Effector CD4-positive, alpha-beta T cell (primary cell): ENCODE measurements around the gene EPG5.
"Not testable (repeated sequence)": the region's sequence is repeated elsewhere in the genome, so short reads cannot be mapped to it uniquely, and the experiment has no call there.

Experiments used
- DNase-seq: peaks from one replicate; pipeline ENCODE4 v3.0.0-alpha.2; 2020

Gene EPG5

GRCh38 chr18:45863469-45863868 lies 103.7 kb downstream of the EPG5 start:
- DNase-seq: no peak

- no peak for DNase-seq
These were observed 105.2 kb downstream of the EPG5 start for GRCh38 chr18:45861926-45862325.

GRCh38 chr18:45860971-45861370 lies 106.2 kb downstream of the EPG5 start:
- no peak for DNase-seq

GRCh38 chr18:45860492-45860891 lies 106.6 kb downstream of the EPG5 start:
- no peak for DNase-seq

- no peak for DNase-seq
These were observed 107.8 kb downstream of the EPG5 start for GRCh38 chr18:45859334-45859733.

- DNase-seq: no peak
These were observed 110.6 kb downstream of the EPG5 start for GRCh38 chr18:45856531-45856930.

GRCh38 chr18:45854036-45854586 lies 113.0 kb downstream of the EPG5 start:
- no peak for DNase-seq

- no peak for DNase-seq
These were observed 114.5 kb downstream of the EPG5 start for GRCh38 chr18:45852631-45853030.

- no peak for DNase-seq
These were observed 115.8 kb downstream of the EPG5 start for GRCh38 chr18:45851161-45851925.

GRCh38 chr18:45850021-45850420 lies 117.1 kb downstream of the EPG5 start:
- no peak for DNase-seq

GRCh38 chr18:45849529-45849928 lies 117.6 kb downstream of the EPG5 start:
- DNase-seq: no peak

GRCh38 chr18:45848643-45849042 lies 118.5 kb downstream of the EPG5 start:
- DNase-seq: not testable (repeated sequence)

GRCh38 chr18:45847119-45847518 lies 120.0 kb downstream of the EPG5 start:
- no peak for DNase-seq

GRCh38 chr18:45845410-45845809 lies 121.7 kb downstream of the EPG5 start:
- no peak for DNase-seq

- no peak for DNase-seq
These were observed 122.2 kb downstream of the EPG5 start for GRCh38 chr18:45844938-45845337.

GRCh38 chr18:45843019-45843418 lies 124.1 kb downstream of the EPG5 start:
- DNase-seq: no peak

- DNase-seq: no peak
These were observed 125.2 kb downstream of the EPG5 start for GRCh38 chr18:45841765-45842442.

- no peak for DNase-seq
These were observed 125.9 kb downstream of the EPG5 start for GRCh38 chr18:45841060-45841764.

- no peak for DNase-seq
These were observed 127.4 kb downstream of the EPG5 start for GRCh38 chr18:45839414-45840395.

- no peak for DNase-seq
These were observed 128.6 kb downstream of the EPG5 start for GRCh38 chr18:45838302-45839070.
